Suprapubic skin (tissue), 2 donors: ENCODE data around the gene DPF1.

Source experiments
- EP300 ChIP-seq: sonication (generic); formaldehyde crosslinking; IDR thresholded peaks from one replicate; pipeline ENCODE4 v1.6.1; 2017; ENCODE audit warnings: antibody characterized with exemption
- POLR2A ChIP-seq, 2 donors: fragments of 450-650 bp; IDR thresholded peaks; one replicate each; pipeline ENCODE4 v1.6.1; 2017; ENCODE audit warnings: antibody characterized with exemption in 2 of 2, mild to moderate bottlenecking in 2 of 2, moderate library complexity in 2 of 2

- TF ChIP-seq POLR2A (IDR thresholded peaks at IDR 0.05) (no peak), EP300 (no peak)
Observed at GRCh38 chr19:38172001-38172400, 52.0 kb downstream of the DPF1 start.
